ENCODE data around the gene ETS2.

Gene ETS2

GRCh38 chr21:38800924-38801744 is 4.6 kb upstream of the ETS2 start:
- FAIRE-seq (no peak), DNase-seq (ENCODE audit: low spot score) (no peak)

GRCh38 chr21:38802050-38803026 is 3.4 kb upstream of the ETS2 start:
- FAIRE-seq (no peak), DNase-seq (ENCODE audit: low spot score) (no peak)

- FAIRE-seq (no peak), DNase-seq (ENCODE audit: low spot score) (no peak)
These were observed 2.6 kb upstream of the ETS2 start for GRCh38 chr21:38803075-38803660.

- FAIRE-seq (no peak), DNase-seq (ENCODE audit: low spot score) (no peak)
These were observed 1.5 kb upstream of the ETS2 start for GRCh38 chr21:38804030-38804788.

- DNase-seq (ENCODE audit: low spot score) (peak; percentile 23), FAIRE-seq (no peak)
These were observed 871 bp upstream of the ETS2 start for GRCh38 chr21:38804789-38805327.

GRCh38 chr21:38806153-38806941 is 618 bp downstream of the ETS2 start:
- DNase-seq (ENCODE audit: low spot score) = no peak
- no peak for FAIRE-seq

- DNase-seq (ENCODE audit: low spot score) (no peak), FAIRE-seq (no peak)
These were observed 1.2 kb downstream of the ETS2 start for GRCh38 chr21:38806942-38807284.

- no peak for FAIRE-seq
- no peak for DNase-seq (ENCODE audit: low spot score)
These were observed 1.7 kb downstream of the ETS2 start for GRCh38 chr21:38807441-38807871.

GRCh38 chr21:38807986-38808385 is 2.3 kb downstream of the ETS2 start:
- DNase-seq (ENCODE audit: low spot score) (no peak), FAIRE-seq (no peak)

GRCh38 chr21:38809198-38809878 is 3.6 kb downstream of the ETS2 start:
- no peak for FAIRE-seq
- no peak for DNase-seq (ENCODE audit: low spot score)

GRCh38 chr21:38810034-38810825 is 4.5 kb downstream of the ETS2 start:
- FAIRE-seq (no peak), DNase-seq (ENCODE audit: low spot score) (no peak)

- DNase-seq (ENCODE audit: low spot score) = no peak
- FAIRE-seq = no peak
These were observed 5.1 kb downstream of the ETS2 start for GRCh38 chr21:38810826-38811164.

- DNase-seq (ENCODE audit: low spot score) (no peak), FAIRE-seq (no peak)
These were observed 5.5 kb downstream of the ETS2 start for GRCh38 chr21:38811257-38811656.

- DNase-seq (ENCODE audit: low spot score) (no peak), FAIRE-seq (no peak)
These were observed 7.4 kb downstream of the ETS2 start for GRCh38 chr21:38813143-38813542.

- FAIRE-seq (no peak), DNase-seq (ENCODE audit: low spot score) (no peak)
These were observed 7.8 kb downstream of the ETS2 start for GRCh38 chr21:38813547-38813946.

GRCh38 chr21:38814126-38815059 is 8.7 kb downstream of the ETS2 start:
- DNase-seq (ENCODE audit: low spot score) (no peak), FAIRE-seq (no peak)

- FAIRE-seq (no peak), DNase-seq (ENCODE audit: low spot score) (no peak)
These were observed 9.3 kb downstream of the ETS2 start for GRCh38 chr21:38815060-38815405.
